NB4 (cell line): ENCODE results near the gene TAGLN.

Experiments used
- POLR2A ChIP-seq: IDR thresholded peaks from 2 replicates; pipeline ENCODE4 v1.6.1; 2011; ENCODE audit warnings: mild to moderate bottlenecking; ENCODE audit not compliant: insufficient read length; ENCODE audit errors: extremely low read depth
- TF ChIP-seq, protein P1 (sequence below): IDR thresholded peaks from one replicate; pipeline ENCODE4 v1.5.1; 2012; ENCODE audit warnings: low read depth, low read length

DNA sequence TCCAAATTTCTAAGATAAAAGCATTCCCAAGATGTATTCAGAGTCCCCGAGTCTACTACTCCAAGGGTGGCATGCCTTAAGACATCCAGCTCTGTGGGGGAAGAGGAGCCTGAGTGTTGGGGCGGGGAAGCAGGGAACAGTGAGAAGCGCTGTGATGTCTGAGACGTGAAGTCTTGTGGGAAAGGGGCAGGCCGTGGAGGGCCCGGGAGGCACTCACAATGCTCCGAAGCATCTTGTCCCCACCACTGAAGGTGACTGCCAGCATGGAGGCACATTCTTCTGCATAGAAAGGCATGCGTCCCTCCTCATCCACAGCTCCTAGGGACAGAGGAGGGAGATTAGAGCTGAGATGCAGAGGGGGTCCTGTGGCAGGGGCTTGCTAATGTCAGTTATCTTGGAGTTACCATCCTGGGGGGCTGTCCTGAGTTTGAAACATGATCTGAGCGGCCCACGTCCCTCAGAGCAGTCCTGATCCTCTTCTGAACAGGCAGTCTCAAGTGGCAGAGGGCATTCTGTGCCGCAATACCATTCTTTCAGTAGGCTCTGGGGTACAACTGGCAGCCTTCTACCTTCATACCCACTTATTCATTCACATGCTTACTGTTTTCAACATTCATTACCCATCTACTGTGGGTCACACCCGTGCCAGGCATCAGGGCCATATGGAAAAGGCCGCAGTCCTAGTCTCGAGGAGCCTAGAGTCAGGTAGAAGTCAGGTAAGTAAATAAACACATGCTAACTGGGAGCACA, 24.0 kb downstream of the TAGLN start:
- TF ChIP-seq, protein P1, sequence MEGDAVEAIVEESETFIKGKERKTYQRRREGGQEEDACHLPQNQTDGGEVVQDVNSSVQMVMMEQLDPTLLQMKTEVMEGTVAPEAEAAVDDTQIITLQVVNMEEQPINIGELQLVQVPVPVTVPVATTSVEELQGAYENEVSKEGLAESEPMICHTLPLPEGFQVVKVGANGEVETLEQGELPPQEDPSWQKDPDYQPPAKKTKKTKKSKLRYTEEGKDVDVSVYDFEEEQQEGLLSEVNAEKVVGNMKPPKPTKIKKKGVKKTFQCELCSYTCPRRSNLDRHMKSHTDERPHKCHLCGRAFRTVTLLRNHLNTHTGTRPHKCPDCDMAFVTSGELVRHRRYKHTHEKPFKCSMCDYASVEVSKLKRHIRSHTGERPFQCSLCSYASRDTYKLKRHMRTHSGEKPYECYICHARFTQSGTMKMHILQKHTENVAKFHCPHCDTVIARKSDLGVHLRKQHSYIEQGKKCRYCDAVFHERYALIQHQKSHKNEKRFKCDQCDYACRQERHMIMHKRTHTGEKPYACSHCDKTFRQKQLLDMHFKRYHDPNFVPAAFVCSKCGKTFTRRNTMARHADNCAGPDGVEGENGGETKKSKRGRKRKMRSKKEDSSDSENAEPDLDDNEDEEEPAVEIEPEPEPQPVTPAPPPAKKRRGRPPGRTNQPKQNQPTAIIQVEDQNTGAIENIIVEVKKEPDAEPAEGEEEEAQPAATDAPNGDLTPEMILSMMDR = no peak
- no peak for TF ChIP-seq POLR2A
